ENCODE measurements around the gene TMPRSS3. TPM values are rescaled to one million over a fixed set of nuclear protein-coding genes. Genes with fewer than 3 reads are reported as not detected.

Gene TMPRSS3
- total and polyA plus RNA-seq, 2 of the 13 experiments (the other 11 are each of a cell fraction or from before 2014, with no cell fraction given): 2.8 to 16.9 TPM

GRCh38 chr21:42434884-42435283, 39.0 kb upstream of the TMPRSS3 start:
- Histone ChIP-seq H3K4me3 (replicated peaks in 1 of 3; ENCODE audit: insufficient read depth in 1 of 3, low read depth in 2 of 3, low read length in 3 of 3) (no peak overlapping the region), H3K36me3 (replicated peaks in 1 of 2; ENCODE audit: control insufficient read depth in 1 of 2, insufficient read depth in 2 of 2, low read length in 2 of 2) (no peaks in the 10 kb centered on the region), H2AFZ (ENCODE audit: low read length) (no peak overlapping the region), H3K27me3 (ENCODE audit: control insufficient read depth in 1 of 2, insufficient read depth in 2 of 2, low read length in 2 of 2) (no peaks in the 10 kb centered on the region), H3K9me3 (ENCODE audit: low read length) (no peaks in the 10 kb centered on the region), H3K4me1 (ENCODE audit: insufficient read depth, low read length) (no peaks in the 10 kb centered on the region), H3K9ac (ENCODE audit: insufficient read depth, low read depth, low read length) (no peak overlapping the region), H3K27ac (ENCODE audit: extremely low read length, insufficient read depth, low read length) (no peak overlapping the region), H4K20me1 (ENCODE audit: insufficient read depth, low read length) (no peaks in the 10 kb centered on the region), H3K79me2 (ENCODE audit: insufficient read depth, low read length) (no peaks in the 10 kb centered on the region), H3K4me2 (ENCODE audit: low read depth, low read length) (no peak overlapping the region)
- FAIRE-seq: no peak
- in situ Hi-C loops (cut with HindIII; ENCODE audit: extremely low pct_ligation_motif_present, low pct_unique_long_range_greater_than_20kb) (no loop called here), intact Hi-C loops (cut with micrococcal nuclease; ENCODE audit: unreplicated experiment) (no loop called here)
- BruUV-seq (replicated peaks): no TSS peak
- no peak for ATAC-seq
- DNase-seq (ENCODE audit: low spot score): no peak
- ChIA-PET CTCF (ENCODE audit: low intra/inter-chr PET ratio, low total read pairs) (no interaction called here), POLR2A (no interaction called here)
- TF ChIP-seq TRIM24 (CRISPR knock-in tag; IDR thresholded peaks at IDR 0.05) (no peak), ZNF768 (CRISPR knock-in tag; IDR thresholded peaks at IDR 0.05) (peak; percentile 75; the same call in 1 of the 2 replicates)
- WGBS (ENCODE audit: low lambda C conversion rate): 0% methylated on average over 3 of the region's 3 CpGs

- CTCF ChIA-PET (ENCODE audit: low intra/inter-chr PET ratio, low total read pairs): no interaction called here
- no peak for FAIRE-seq
- H2AFZ ChIP-seq (ENCODE audit: low read length): no peak overlapping the region
- TF ChIP-seq RFXAP (CRISPR knock-in tag; IDR thresholded peaks at IDR 0.05; ENCODE audit: borderline replicate concordance) (no peak), ZNF724P (CRISPR knock-in tag; IDR thresholded peaks at IDR 0.05; ENCODE audit: borderline replicate concordance) (no peak), MED1 (CRISPR knock-in tag; IDR thresholded peaks at IDR 0.05) (no peak), ZNF383 (CRISPR knock-in tag; IDR thresholded peaks at IDR 0.05; ENCODE audit: borderline replicate concordance) (no peak), ARID4A (CRISPR knock-in tag; IDR thresholded peaks at IDR 0.05; ENCODE audit: borderline replicate concordance) (no peak), BHLHE40 (IDR thresholded peaks at IDR 0.05; ENCODE audit: low read length) (no peak), ZIK1 (CRISPR knock-in tag; IDR thresholded peaks at IDR 0.05; ENCODE audit: borderline replicate concordance, low read depth) (no peak), GMEB1 (CRISPR knock-in tag; IDR thresholded peaks at IDR 0.05; ENCODE audit: borderline replicate concordance) (no peak), ZNF343 (CRISPR knock-in tag; IDR thresholded peaks at IDR 0.05) (no peak), TCF7L2 (IDR thresholded peaks at IDR 0.05; ENCODE audit: low read depth, low read length) (no peak), ZNF274 (CRISPR knock-in tag; IDR thresholded peaks at IDR 0.05) (no peak), U2AF2 (IDR thresholded peaks at IDR 0.05; ENCODE audit: low read depth, low read length) (no peak)
These were observed 38.2 kb upstream of the TMPRSS3 start for GRCh38 chr21:42433946-42434551.

More at GRCh38 chr21:42433946-42434551, 38.2 kb upstream of the TMPRSS3 start:
- Histone ChIP-seq H3K9me3 (ENCODE audit: low read length) (no peaks in the 10 kb centered on the region), H3K4me1 (ENCODE audit: insufficient read depth, low read length) (no peaks in the 10 kb centered on the region), H3K79me2 (ENCODE audit: insufficient read depth, low read length) (no peaks in the 10 kb centered on the region), H4K20me1 (ENCODE audit: insufficient read depth, low read length) (no peaks in the 10 kb centered on the region), H3K4me3 (replicated peaks in 1 of 3; ENCODE audit: insufficient read depth in 1 of 3, low read depth in 2 of 3, low read length in 3 of 3) (no peak overlapping the region), H3K27me3 (ENCODE audit: control insufficient read depth in 1 of 2, insufficient read depth in 2 of 2, low read length in 2 of 2) (no peaks in the 10 kb centered on the region), H3K9ac (ENCODE audit: insufficient read depth, low read depth, low read length) (no peak overlapping the region), H3K4me2 (ENCODE audit: low read depth, low read length) (no peak overlapping the region), H3K36me3 (replicated peaks in 1 of 2; ENCODE audit: control insufficient read depth in 1 of 2, insufficient read depth in 2 of 2, low read length in 2 of 2) (no peaks in the 10 kb centered on the region), H3K27ac (ENCODE audit: extremely low read length, insufficient read depth, low read length) (no peak overlapping the region)
- ATAC-seq (no peak), DNase-seq (ENCODE audit: low spot score) (no peak)
- in situ Hi-C loops (cut with HindIII; ENCODE audit: extremely low pct_ligation_motif_present, low pct_unique_long_range_greater_than_20kb) (no loop called here), intact Hi-C loops (cut with micrococcal nuclease; ENCODE audit: unreplicated experiment) (no loop called here)
- no TSS peak for BruUV-seq (replicated peaks)
- WGBS (ENCODE audit: low lambda C conversion rate): 16% methylated on average over 8 of the region's 10 CpGs
- POLR2A ChIA-PET: no interaction called here

Measured in HepG2 (cell line).